Fibroblast of villous mesenchyme (primary cell): ENCODE measurements around the gene HPCAL1. TPM values are rescaled to one million over a fixed set of nuclear protein-coding genes. Genes with fewer than 3 reads are reported as not detected.

Experiments
- DNase-seq: peaks from one replicate; pipeline ENCODE4 v3.0.0-alpha.2; 2010; ENCODE audit warnings: low read depth
- H3K4me3 ChIP-seq: 2 replicates; pipeline ENCODE4 v1.5.1; 2011; ENCODE audit warnings: low read depth, mild to moderate bottlenecking, low read length
- total RNA-seq: library from RNA; depleted of rRNA; stranded (reverse); fragments of >200 nt; gene quantifications from 2 replicates; pipeline ENCODE4 v1.2.3, GENCODE V29; 2012
- TF ChIP-seq, protein P1 (sequence below): IDR thresholded peaks from 2 replicates; pipeline ENCODE4 v1.5.1; 2012; ENCODE audit warnings: low read depth, mild to moderate bottlenecking, low read length; ENCODE audit not compliant: insufficient read depth

The HPCAL1 gene
- total RNA-seq, 1 donor: 60.0 TPM

DNA sequence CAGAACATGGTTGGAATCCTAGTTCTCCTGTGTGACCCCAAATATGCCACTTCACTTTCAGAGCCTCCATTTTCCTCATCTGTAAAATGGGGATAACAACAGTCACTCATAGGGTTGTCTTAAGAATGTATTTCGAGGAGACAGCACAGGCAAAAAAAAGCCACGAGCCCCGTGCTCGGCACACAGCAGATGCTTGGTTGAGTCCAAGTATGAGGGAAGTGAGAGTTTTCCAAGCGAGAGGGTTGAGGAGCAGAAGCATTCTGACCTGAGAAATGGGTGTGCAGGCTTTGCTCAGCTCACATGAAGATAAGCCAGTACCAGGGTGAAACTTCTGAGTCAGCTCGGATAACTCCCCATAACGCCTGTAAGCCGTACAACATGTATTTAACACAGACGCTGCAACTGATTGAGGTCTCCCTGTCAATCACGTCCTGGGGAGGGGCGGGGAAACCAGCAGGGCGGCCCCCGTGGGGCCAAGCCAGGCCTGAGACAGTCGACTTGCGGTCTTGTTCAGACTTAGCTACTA is 168.4 kb downstream of the HPCAL1 start:
- H3K4me3 ChIP-seq: no peak overlapping the region
- DNase-seq: no peak
- TF ChIP-seq, protein P1, sequence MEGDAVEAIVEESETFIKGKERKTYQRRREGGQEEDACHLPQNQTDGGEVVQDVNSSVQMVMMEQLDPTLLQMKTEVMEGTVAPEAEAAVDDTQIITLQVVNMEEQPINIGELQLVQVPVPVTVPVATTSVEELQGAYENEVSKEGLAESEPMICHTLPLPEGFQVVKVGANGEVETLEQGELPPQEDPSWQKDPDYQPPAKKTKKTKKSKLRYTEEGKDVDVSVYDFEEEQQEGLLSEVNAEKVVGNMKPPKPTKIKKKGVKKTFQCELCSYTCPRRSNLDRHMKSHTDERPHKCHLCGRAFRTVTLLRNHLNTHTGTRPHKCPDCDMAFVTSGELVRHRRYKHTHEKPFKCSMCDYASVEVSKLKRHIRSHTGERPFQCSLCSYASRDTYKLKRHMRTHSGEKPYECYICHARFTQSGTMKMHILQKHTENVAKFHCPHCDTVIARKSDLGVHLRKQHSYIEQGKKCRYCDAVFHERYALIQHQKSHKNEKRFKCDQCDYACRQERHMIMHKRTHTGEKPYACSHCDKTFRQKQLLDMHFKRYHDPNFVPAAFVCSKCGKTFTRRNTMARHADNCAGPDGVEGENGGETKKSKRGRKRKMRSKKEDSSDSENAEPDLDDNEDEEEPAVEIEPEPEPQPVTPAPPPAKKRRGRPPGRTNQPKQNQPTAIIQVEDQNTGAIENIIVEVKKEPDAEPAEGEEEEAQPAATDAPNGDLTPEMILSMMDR: no peak

DNA sequence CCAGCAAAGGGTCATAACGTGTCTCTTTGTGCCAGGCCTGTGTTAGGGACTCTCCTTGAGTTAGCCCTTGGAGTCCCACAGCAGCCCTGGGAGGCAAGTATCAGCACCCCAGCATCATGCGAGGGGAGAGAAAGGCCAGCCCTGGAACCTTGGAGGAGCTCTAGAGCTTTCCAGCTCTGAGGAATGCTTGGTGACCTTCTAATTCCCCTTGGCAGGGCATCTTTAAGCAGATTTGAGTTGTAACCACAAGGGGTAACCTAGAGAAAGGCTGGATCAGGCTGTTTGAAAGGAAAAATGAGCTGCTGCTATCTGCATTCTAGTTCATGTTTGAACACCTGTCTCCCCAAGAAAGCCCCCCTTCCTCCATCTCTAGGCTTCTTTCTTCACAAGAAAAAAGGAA is 169.3 kb downstream of the HPCAL1 start:
- H3K4me3 ChIP-seq: no peak overlapping the region
- no peak for DNase-seq
- TF ChIP-seq, protein P1: no peak

DNA sequence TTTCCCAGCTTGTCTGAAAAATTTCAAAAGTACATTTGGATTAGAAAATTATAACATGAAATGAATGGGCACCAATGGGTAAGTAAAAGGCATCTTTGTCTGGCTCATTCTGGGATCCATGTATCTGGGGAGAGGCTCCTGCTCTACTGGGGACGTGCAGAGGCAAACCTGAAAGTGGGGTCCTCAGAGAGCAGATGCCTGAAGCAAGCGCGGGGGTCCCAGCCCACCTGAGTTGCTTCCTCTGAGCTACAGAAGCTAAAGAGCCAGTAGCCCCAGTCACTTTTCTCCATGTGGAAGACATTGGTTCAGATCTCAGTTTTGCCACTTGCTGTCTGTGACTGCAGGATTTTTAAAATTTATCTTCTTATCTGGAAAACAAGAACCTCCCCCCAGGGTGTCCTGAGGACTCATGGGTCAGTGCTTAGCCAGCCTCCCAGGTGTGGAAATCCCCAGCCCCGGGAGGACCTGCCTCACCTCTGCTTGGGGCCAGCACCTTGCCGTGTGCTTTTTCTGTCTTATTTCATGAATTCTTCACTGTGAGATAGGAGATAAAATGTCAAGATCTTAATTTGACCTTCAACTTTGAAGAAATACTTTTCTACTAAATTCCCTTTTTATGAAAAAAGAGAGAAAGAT is 170.5 kb downstream of the HPCAL1 start:
- TF ChIP-seq, protein P1: no peak
- DNase-seq: no peak
- H3K4me3 ChIP-seq: no peak overlapping the region

DNA sequence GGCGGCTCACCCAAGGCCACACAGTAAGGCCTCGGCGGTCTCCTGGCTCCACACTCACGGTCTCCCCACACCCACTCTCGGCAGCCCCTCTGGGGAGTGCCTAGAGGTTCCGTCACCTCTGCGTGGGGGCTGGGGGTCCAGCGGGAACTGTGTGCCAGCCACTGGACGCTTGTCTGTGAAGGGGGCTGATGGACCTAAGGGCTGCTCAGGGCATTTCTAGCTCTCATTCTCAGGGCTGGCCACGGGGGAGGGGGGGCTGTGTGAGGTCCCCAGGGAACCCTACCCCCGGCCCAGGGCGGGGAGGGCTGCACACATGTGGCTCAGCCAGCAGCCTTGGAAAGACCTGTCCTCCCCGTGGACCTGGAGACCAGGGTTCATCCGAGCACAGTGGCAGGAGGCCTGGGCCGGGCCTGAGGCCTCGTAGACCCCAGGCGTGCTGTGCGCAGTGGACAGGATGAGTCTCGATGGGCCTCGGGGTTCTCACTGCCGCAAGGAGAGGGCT is 172.6 kb downstream of the HPCAL1 start:
- DNase-seq: no peak

DNA sequence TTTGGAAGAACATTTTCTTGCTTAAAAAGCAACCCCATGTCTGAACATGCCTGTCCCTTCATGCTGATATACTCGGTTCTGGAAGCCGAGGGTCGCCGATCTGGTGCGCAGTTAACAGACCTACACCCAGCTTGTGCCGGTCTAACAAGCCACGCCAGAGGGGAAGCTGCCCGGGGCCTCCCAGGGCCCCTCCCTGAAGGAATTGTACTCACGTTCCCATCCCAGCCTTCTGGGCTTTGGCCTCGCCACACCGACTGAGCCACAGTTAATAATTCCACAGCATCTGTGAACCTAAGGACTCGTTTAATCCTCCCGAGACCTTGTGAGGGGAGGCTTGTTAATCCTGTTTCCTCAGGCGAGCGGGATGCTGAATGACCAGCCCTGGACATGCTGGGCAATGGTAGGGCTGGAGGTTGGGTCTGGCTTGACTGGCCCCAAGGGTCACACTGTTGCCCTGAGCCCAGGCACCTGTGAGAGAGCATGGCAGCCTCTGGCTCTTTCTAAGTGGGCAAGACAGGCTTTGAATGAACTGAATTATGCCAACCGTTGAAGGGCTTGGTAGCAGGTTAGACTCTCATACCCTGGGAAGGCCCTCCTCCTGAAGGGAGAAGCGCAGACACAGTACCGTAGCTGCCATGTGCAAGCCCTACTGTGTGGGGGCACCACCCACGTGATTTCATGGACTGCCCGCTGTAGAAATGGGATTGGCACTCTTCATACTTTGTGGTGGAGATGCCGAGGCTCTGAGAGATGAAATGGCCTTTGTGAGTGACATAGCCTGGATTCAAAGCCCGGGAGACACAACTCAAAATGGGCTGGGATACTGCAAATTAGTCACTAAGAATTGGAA is 173.3 kb downstream of the HPCAL1 start:
- H3K4me3 ChIP-seq: no peak overlapping the region
- no peak for DNase-seq
- TF ChIP-seq, protein P1: no peak

More for the DNA sequence above, 172.6 kb downstream of the HPCAL1 start:
- TF ChIP-seq, protein P1: no peak
- no peak overlapping the region for H3K4me3 ChIP-seq

DNA sequence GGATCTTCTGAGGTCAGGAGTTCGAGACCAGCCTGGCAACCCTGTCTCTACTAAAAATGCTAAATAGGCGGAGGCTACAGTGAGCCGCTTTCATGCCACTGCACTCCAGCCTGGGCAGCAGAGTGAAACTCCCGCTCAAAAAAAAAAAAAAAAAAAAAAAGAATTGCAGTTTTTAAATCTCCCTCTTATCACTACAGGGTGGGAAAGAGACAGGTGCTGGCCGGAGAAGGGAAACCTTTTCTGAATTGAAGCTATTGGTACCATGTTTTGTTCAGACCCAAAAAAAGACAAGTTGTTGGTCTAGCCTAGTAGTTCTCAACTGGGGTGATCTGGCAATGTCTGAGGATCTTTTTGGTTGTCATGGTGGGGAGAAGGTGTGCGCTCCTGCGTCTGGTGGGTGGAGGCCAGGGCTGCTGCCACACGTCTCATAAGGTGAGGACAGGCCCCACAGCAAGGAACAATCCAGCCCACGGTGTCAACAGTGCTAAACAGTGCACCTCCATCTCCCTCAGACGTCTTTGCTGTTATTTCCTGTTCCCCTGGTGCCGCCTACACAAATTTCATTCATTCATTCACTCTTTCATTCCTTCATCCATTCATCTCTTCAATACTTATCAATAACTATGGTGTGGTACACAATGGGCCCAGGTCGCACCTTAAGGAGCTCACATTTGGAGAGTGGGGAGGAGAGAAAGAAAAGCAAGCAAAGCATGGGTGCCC is 174.2 kb downstream of the HPCAL1 start:
- no peak overlapping the region for H3K4me3 ChIP-seq
- TF ChIP-seq, protein P1: no peak
- no peak for DNase-seq
